Measurements from ENCODE around the gene APCDD1. TPM values are rescaled to one million over a fixed set of nuclear protein-coding genes. Genes with fewer than 3 reads are reported as not detected.

Gene APCDD1
- total RNA-seq, 4 donors from 2014 or later, result 4.6 to 13.0 (median 7.5) TPM

DNA sequence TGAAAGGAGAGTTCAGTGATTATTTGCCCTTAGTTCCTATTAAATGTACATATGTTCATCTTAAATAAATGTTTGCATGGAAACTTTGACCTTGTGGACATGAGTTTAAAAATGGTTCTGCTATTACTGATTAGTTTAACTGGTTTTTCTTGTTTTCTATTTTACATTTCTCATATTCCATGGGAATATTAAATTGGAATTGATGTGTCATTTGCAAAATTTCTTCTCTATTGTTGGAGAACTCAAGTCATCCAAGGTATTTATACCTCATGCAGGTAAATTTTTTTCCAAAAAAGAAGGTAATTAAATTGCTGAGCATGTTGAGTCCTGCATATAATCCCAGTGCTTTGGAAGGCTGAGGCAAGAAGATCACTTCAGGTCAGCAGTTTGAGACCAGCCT is 45.4 kb upstream of the APCDD1 start:
- intact Hi-C loops (cut with DNase I; ENCODE audit: low total_unique reads), result no loop called here
- H3K9me3 ChIP-seq, result no peaks in the 10 kb centered on the region
- H3K27ac ChIP-seq, result no peak overlapping the region
- H3K4me1 ChIP-seq, result no peaks in the 10 kb centered on the region
- TF ChIP-seq POLR2A (IDR thresholded peaks at IDR 0.05), result no peak
- H3K36me3 ChIP-seq, result no peaks in the 10 kb centered on the region
- no peaks in the 10 kb centered on the region for H3K27me3 ChIP-seq
- in situ Hi-C loops (cut with MboI; ENCODE audit: low sequenced_read_pairs in 4 of 4), result no loop called here
- DNase-seq, result no peak
- H3K4me3 ChIP-seq, result no peak overlapping the region
- ATAC-seq, result no peak

DNA sequence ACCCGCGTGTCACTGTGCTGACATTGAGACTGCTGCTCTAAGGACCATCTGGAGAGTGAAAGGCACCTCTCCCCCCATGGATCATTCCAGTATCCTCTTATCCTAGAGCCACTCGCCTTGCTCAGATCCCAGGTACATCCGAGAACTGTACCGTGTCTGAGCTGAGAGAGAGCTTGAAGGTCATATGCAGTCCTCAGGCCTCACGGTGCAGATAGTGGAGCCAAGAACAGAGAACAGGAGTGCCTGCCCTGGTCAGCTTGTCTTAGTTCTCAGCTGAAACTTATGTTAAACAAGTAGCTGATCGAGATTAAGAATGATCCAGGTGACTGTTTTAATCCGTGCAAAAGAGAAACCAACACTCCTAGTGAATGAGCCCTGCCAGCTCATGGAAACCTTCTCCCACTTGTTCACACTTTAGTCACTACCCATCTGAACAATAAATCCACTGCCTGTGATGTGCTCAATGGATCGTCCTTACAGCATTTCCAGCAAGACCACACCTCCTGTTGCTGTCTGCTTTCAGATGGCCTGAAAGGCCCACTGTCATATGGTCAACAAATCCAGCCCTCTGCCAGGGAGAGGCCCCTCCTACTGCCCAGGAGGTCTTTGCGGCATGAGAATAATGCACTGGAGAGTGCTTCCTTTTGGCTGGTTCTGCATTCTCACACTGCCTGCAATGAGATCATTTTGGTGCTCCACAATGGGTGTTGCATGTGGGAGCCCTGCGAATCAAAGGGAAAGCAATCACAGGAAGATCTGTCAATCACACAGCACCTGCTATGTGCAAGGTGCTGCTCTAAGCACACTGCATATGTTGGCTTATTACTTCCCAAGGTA is 43.7 kb upstream of the APCDD1 start:
- H3K4me1 ChIP-seq, result no peaks in the 10 kb centered on the region
- in situ Hi-C loops (cut with MboI; ENCODE audit: low sequenced_read_pairs in 4 of 4) (no loop called here), intact Hi-C loops (cut with DNase I; ENCODE audit: low total_unique reads) (no loop called here)
- no peaks in the 10 kb centered on the region for H3K9me3 ChIP-seq
- H3K36me3 ChIP-seq, result no peaks in the 10 kb centered on the region
- no peak overlapping the region for H3K27ac ChIP-seq
- no peak for TF ChIP-seq POLR2A (IDR thresholded peaks at IDR 0.05)
- TF ChIP-seq, protein P1, sequence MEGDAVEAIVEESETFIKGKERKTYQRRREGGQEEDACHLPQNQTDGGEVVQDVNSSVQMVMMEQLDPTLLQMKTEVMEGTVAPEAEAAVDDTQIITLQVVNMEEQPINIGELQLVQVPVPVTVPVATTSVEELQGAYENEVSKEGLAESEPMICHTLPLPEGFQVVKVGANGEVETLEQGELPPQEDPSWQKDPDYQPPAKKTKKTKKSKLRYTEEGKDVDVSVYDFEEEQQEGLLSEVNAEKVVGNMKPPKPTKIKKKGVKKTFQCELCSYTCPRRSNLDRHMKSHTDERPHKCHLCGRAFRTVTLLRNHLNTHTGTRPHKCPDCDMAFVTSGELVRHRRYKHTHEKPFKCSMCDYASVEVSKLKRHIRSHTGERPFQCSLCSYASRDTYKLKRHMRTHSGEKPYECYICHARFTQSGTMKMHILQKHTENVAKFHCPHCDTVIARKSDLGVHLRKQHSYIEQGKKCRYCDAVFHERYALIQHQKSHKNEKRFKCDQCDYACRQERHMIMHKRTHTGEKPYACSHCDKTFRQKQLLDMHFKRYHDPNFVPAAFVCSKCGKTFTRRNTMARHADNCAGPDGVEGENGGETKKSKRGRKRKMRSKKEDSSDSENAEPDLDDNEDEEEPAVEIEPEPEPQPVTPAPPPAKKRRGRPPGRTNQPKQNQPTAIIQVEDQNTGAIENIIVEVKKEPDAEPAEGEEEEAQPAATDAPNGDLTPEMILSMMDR (IDR thresholded peaks at IDR 0.05 in 4 of 5, conservative IDR thresholded peaks at IDR 0.05 in 1 of 5), result no peak
- ATAC-seq (no peak), DNase-seq (no peak)
- no peak overlapping the region for H3K4me3 ChIP-seq
- H3K27me3 ChIP-seq, result no peaks in the 10 kb centered on the region

DNA sequence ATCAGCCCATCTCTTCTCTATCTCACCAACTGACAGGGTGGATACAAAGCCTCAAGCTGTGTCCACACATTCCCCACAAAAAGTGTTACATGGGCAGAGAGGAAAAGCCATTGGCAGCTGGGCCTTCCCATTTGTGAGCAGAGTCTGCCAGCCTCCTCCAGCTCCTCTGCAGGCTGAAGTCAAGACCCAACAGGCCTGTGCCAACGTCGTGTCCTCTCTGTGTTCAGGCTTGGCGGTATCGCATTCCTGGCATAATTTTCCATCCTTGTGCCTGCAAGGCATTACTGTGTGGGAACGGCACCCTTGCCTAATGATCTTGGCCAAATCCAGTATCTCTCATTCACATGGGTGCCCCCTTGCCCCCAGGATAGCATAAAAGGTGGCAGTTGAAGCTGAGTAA is 41.5 kb upstream of the APCDD1 start:
- H3K27ac ChIP-seq, result no peak overlapping the region
- H3K36me3 ChIP-seq, result no peaks in the 10 kb centered on the region
- no peaks in the 10 kb centered on the region for H3K27me3 ChIP-seq
- no peaks in the 10 kb centered on the region for H3K9me3 ChIP-seq
- H3K4me1 ChIP-seq, result no peaks in the 10 kb centered on the region
- DNase-seq, result no peak
- TF ChIP-seq, protein P1 (IDR thresholded peaks at IDR 0.05 in 4 of 5, conservative IDR thresholded peaks at IDR 0.05 in 1 of 5), result no peak
- no peak for TF ChIP-seq POLR2A (IDR thresholded peaks at IDR 0.05)
- no peak overlapping the region for H3K4me3 ChIP-seq
- no peak for ATAC-seq
- in situ Hi-C loops (cut with MboI; ENCODE audit: low sequenced_read_pairs in 4 of 4) (no loop called here), intact Hi-C loops (cut with DNase I; ENCODE audit: low total_unique reads) (no loop called here)

DNA sequence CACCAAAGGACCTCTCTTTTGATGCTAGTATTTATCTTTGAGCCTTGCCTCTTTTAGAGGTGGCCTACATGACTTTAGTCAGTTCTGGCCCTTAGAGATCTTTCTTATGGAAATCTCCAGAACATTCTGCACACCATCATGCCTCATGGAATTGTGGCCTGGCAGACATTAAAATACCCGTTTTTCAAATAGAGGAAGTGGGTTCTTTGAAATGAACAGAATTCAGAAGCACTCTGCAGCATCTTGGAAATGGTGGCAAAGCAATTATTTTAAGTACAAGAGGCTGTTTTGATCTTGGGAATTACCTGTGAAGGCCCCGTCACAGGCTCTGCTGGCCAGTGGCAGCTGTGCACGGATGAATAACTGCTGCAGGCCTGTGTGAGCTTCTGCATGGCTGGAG is 40.7 kb upstream of the APCDD1 start:
- no peak overlapping the region for H3K4me3 ChIP-seq
- H3K4me1 ChIP-seq, result no peaks in the 10 kb centered on the region
- intact Hi-C loops (cut with DNase I; ENCODE audit: low total_unique reads), result no loop called here
- no peaks in the 10 kb centered on the region for H3K36me3 ChIP-seq
- H3K27me3 ChIP-seq, result no peaks in the 10 kb centered on the region
- H3K9me3 ChIP-seq, result no peaks in the 10 kb centered on the region
- in situ Hi-C loops (cut with MboI; ENCODE audit: low sequenced_read_pairs in 4 of 4), result no loop called here
- H3K27ac ChIP-seq, result no peak overlapping the region
- no peak for TF ChIP-seq POLR2A (IDR thresholded peaks at IDR 0.05)
- TF ChIP-seq, protein P1 (IDR thresholded peaks at IDR 0.05 in 4 of 5, conservative IDR thresholded peaks at IDR 0.05 in 1 of 5), result no peak
- ATAC-seq (no peak), DNase-seq (no peak)

DNA sequence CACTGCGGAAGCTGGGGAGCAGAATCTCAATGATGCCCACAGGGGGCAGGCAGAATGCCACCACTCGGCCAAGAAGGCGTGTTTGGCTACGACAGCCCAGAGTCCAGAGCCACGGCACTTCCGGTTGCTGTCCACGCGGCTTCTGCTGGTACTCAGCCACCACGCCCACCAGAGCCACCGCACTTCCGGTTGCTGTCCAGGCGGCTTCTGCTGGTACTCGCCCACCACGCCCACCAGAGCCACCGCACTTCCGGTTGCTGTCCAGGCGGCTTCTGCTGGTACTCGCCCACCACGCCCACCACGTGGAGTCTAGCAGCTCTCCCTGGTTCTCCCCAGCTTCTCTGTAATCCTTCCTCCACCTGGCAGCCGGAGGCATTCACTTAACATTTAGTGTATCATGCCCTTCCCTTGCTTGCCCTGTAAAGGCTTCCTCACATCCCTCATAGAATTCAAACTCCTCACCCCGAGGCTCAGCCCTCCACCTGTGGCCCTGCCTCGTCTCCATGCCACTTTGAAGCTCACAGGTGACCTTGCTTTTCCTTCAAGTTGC is 40.1 kb upstream of the APCDD1 start:
- TF ChIP-seq POLR2A (IDR thresholded peaks at IDR 0.05), result no peak
- TF ChIP-seq, protein P1 (IDR thresholded peaks at IDR 0.05 in 4 of 5, conservative IDR thresholded peaks at IDR 0.05 in 1 of 5), result no peak
- ATAC-seq (no peak), DNase-seq (no peak)
- no peak overlapping the region for H3K27ac ChIP-seq
- in situ Hi-C loops (cut with MboI; ENCODE audit: low sequenced_read_pairs in 4 of 4), result no loop called here
- H3K4me1 ChIP-seq, result no peaks in the 10 kb centered on the region
- H3K27me3 ChIP-seq, result no peaks in the 10 kb centered on the region
- H3K4me3 ChIP-seq, result no peak overlapping the region
- intact Hi-C loops (cut with DNase I; ENCODE audit: low total_unique reads), result no loop called here
- no peaks in the 10 kb centered on the region for H3K9me3 ChIP-seq
- H3K36me3 ChIP-seq, result no peaks in the 10 kb centered on the region
